ENCODE results near the gene TGFB3.

GRCh38 chr14:75989134-75989533 is 7.3 kb upstream of the TGFB3 start:
- TF ChIP-seq, protein P1, sequence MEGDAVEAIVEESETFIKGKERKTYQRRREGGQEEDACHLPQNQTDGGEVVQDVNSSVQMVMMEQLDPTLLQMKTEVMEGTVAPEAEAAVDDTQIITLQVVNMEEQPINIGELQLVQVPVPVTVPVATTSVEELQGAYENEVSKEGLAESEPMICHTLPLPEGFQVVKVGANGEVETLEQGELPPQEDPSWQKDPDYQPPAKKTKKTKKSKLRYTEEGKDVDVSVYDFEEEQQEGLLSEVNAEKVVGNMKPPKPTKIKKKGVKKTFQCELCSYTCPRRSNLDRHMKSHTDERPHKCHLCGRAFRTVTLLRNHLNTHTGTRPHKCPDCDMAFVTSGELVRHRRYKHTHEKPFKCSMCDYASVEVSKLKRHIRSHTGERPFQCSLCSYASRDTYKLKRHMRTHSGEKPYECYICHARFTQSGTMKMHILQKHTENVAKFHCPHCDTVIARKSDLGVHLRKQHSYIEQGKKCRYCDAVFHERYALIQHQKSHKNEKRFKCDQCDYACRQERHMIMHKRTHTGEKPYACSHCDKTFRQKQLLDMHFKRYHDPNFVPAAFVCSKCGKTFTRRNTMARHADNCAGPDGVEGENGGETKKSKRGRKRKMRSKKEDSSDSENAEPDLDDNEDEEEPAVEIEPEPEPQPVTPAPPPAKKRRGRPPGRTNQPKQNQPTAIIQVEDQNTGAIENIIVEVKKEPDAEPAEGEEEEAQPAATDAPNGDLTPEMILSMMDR (optimal IDR thresholded peaks at IDR 0.05 in 1 of 3, IDR thresholded peaks at IDR 0.05 in 1 of 3, conservative IDR thresholded peaks at IDR 0.05 in 1 of 3; ENCODE audit: extremely low read depth in 1 of 3, insufficient read depth in 2 of 3, low read length in 3 of 3), result no peak
- TF ChIP-seq EZH2 (IDR thresholded peaks at IDR 0.05; ENCODE audit: low read length), result no peak
